Effector memory CD4-positive, alpha-beta T cell (primary cell): Measurements from ENCODE around the gene RGS7.
"Not testable (repeated sequence)": the region's sequence is repeated elsewhere in the genome, so short reads cannot be mapped to it uniquely, and the experiment has no call there.

Experiments
- DNase-seq, 3 donors: peaks; one replicate each; pipeline ENCODE4 v3.0.0-alpha.2; 2020
- H3K27ac ChIP-seq: 2 replicates; pipeline ENCODE4 v1.7.0; 2013; ENCODE audit warnings: mild to moderate bottlenecking, low read length, moderate library complexity; ENCODE audit not compliant: insufficient read depth, poor library complexity, severe bottlenecking
- H3K27me3 ChIP-seq: replicated peaks from 2 replicates; pipeline ENCODE4 v1.7.0; 2013; ENCODE audit warnings: mild to moderate bottlenecking, low read length; ENCODE audit not compliant: insufficient read depth, control insufficient read depth, poor library complexity, severe bottlenecking
- H3K36me3 ChIP-seq: 2 replicates; pipeline ENCODE4 v1.7.0; 2013; ENCODE audit warnings: mild to moderate bottlenecking, low read length, moderate library complexity; ENCODE audit not compliant: control insufficient read depth, insufficient read depth
- H3K4me1 ChIP-seq: 2 replicates; pipeline ENCODE4 v1.7.0; 2013; ENCODE audit warnings: low read length, mild to moderate bottlenecking; ENCODE audit not compliant: control insufficient read depth, insufficient read depth, poor library complexity, severe bottlenecking
- H3K4me3 ChIP-seq: 2 replicates; pipeline ENCODE4 v1.7.0; 2013; ENCODE audit warnings: low read length, low read depth, mild to moderate bottlenecking; ENCODE audit not compliant: insufficient read depth, poor library complexity, severe bottlenecking
- H3K9me3 ChIP-seq: 2 replicates; pipeline ENCODE4 v1.7.0; 2013; ENCODE audit warnings: mild to moderate bottlenecking, low read length, moderate library complexity; ENCODE audit not compliant: control insufficient read depth

Gene RGS7

DNA sequence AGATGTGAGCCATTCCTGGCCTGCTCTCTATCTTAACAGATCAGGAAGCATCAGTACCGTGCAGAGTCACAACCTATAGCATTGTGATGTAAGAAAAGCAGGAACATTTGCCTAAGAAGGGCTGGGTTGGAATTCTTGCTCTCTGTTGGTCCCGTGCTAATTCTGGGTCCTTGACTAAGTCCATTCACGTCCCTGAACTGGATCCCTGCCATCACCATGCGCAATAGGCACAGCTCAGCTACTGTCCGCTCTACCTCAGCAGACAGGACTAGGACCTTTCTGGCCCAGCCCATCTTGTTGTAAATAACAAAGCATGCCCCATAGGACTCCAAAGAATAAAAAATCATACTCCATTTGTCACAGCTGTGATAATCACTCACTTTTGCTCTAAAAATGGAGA, 175.0 kb downstream of the RGS7 start:
- no peaks in the 10 kb centered on the region for H3K4me1 ChIP-seq
- no peak overlapping the region for H3K4me3 ChIP-seq
- no peaks in the 10 kb centered on the region for H3K36me3 ChIP-seq
- H3K27me3 ChIP-seq, result no peaks in the 10 kb centered on the region
- no peak overlapping the region for H3K27ac ChIP-seq
- DNase-seq, result no peak
- no peaks in the 10 kb centered on the region for H3K9me3 ChIP-seq

DNA sequence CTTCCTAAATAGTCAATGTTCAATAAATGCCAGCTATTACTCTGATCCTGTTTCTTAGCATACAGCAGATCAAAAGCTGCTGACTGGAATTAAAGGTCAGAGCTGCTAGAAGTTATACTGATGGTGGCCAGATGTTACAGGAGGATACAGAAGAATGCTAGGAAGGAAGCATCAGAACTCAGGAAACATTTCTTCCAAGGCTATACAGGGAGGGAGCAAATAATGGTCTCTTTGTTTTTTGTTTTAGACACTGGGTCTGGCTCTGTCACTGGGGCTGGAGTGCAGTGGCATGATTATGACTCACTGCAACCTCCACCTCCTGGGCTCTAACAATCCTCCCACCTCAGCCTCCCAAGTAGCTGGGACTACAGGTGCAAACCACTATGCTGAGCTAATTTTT, 175.5 kb downstream of the RGS7 start:
- DNase-seq, result no peak
- no peaks in the 10 kb centered on the region for H3K9me3 ChIP-seq
- H3K27ac ChIP-seq, result no peak overlapping the region
- H3K4me1 ChIP-seq, result no peaks in the 10 kb centered on the region
- no peaks in the 10 kb centered on the region for H3K27me3 ChIP-seq
- H3K4me3 ChIP-seq, result no peak overlapping the region
- H3K36me3 ChIP-seq, result no peaks in the 10 kb centered on the region

DNA sequence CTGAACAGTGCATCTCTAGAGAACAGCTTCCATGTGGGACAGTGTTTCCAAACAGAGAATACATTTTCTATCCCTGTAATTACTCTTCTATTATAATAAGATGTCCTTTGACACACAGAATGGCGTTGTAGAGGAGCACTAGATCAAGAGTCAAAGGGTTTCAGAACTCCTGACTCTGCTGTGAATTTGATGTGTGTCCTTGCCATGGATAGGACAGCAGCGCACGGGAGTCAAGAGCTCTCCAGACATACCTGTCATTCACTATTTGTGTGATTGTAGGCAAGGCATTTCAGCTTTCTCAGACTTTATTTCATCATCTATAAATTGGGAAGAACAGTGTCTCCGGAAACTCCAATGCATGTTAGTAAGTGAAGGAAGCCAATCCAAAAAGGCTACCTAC, 176.4 kb downstream of the RGS7 start:
- no peaks in the 10 kb centered on the region for H3K4me1 ChIP-seq
- H3K36me3 ChIP-seq, result no peaks in the 10 kb centered on the region
- H3K27me3 ChIP-seq, result no peaks in the 10 kb centered on the region
- no peak for DNase-seq
- H3K9me3 ChIP-seq, result no peaks in the 10 kb centered on the region
- no peak overlapping the region for H3K4me3 ChIP-seq
- H3K27ac ChIP-seq, result no peak overlapping the region

DNA sequence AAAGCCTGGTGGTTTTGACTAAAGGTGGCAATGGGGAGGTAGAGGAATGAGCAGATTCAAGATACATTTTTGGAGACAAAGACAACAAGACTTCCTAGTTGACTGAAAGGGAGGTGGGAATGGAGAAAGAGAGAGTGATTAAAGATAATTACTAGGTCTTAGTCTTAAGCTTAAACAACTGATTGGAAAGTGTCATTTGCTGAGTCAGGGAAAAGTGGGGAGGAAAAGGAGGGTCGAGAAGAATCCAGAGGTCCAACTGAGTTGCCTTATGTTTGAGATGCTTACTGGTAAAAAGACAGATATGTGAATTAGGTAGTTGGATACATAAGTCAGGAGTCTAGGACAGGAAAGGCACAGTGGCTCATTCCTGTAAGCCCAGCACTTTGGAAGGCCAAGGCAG, 179.3 kb downstream of the RGS7 start:
- no peaks in the 10 kb centered on the region for H3K9me3 ChIP-seq
- no peaks in the 10 kb centered on the region for H3K36me3 ChIP-seq
- H3K27ac ChIP-seq, result no peak overlapping the region
- no peak for DNase-seq
- no peaks in the 10 kb centered on the region for H3K27me3 ChIP-seq
- H3K4me1 ChIP-seq, result no peaks in the 10 kb centered on the region
- no peak overlapping the region for H3K4me3 ChIP-seq

DNA sequence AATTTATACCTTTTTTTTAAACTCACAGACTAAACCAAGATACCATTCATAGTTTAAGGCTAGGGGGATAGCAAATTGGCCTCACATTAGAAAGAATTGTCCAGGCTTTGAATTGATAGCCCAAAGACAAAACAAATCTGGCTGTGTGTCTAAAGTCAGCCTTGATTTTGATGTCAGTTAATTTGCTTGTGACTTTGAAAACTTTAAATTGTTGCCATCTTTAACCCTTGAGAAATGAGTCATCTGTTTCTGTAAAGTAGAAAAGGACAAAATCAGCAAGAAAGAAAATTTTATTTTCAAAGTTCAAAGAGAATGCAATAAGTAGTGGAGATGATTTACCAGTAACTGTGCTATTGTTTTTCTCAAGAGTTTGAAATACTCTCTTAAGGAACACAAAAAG, 184.5 kb downstream of the RGS7 start:
- no peak overlapping the region for H3K4me3 ChIP-seq
- no peaks in the 10 kb centered on the region for H3K4me1 ChIP-seq
- H3K9me3 ChIP-seq, result no peaks in the 10 kb centered on the region
- no peaks in the 10 kb centered on the region for H3K27me3 ChIP-seq
- DNase-seq, result no peak
- no peaks in the 10 kb centered on the region for H3K36me3 ChIP-seq
- H3K27ac ChIP-seq, result no peak overlapping the region

DNA sequence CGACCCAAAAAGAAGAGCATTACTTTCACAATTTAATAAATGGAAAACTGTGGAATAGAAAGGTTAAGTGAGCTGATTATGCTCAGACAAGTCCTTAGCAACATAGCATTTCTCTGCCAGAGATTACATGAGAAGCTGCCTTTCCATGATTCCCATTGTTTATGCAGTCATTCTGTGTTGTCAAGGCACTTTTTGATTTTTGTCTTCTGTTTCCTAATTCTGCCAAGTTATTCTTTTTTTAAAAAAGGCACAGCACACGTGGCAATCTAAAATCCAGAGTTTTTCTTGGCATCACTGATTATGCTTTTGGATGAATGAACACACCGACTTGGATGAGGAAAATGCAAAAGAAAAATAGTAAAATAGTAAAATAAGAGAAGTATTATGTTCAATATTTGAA, 185.0 kb downstream of the RGS7 start:
- no peak overlapping the region for H3K27ac ChIP-seq
- no peaks in the 10 kb centered on the region for H3K4me1 ChIP-seq
- no peak overlapping the region for H3K4me3 ChIP-seq
- H3K9me3 ChIP-seq, result no peaks in the 10 kb centered on the region
- H3K27me3 ChIP-seq, result no peaks in the 10 kb centered on the region
- H3K36me3 ChIP-seq, result no peaks in the 10 kb centered on the region
- no peak for DNase-seq

DNA sequence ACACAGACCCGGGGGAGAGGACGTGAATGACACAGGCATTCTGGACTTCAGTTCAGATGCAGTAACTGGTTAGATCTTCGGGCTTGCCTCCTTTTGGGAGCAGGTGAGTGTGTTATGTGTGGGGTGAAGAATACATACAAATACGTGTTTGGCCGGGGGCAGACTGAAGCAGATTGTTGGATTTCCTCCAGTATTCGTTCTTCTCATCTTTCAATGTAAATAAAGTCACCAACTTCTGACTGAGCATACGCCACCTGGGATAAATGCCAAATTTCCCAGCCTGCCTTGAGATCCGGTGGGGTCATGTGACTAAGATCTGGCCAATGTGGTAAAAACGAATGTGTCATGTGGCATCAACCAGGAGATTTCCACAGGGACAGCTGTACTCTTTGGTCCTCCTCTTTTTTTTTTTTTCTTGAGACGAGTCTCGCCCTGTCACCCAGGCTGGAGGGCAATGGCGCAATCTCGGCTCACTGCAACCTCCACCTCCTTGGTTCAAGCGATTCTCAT, 189.8 kb downstream of the RGS7 start:
- no peaks in the 10 kb centered on the region for H3K9me3 ChIP-seq
- H3K27ac ChIP-seq, result no peak overlapping the region
- DNase-seq, result no peak
- no peaks in the 10 kb centered on the region for H3K36me3 ChIP-seq
- H3K27me3 ChIP-seq, result no peaks in the 10 kb centered on the region
- no peaks in the 10 kb centered on the region for H3K4me1 ChIP-seq
- no peak overlapping the region for H3K4me3 ChIP-seq

DNA sequence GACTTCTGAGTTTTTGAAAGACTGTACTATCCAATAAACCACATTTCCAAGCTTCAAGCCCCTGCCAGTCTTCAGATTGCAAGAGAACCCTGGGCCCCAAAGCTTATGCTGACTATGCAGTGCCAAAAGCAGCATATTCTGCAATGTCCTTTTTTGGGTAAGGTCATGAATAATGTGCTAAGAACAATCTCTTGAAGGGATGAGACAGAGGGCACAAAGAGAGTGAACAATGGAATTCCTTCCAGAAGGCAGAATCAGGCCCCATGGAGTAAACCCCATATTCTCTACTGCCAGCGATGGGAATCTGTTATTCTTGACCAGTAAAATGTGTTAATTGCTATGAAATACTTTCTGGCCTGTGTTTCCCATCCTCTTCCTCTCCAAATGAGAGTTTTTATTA, 190.4 kb downstream of the RGS7 start:
- DNase-seq, result no peak
- no peaks in the 10 kb centered on the region for H3K4me1 ChIP-seq

DNA sequence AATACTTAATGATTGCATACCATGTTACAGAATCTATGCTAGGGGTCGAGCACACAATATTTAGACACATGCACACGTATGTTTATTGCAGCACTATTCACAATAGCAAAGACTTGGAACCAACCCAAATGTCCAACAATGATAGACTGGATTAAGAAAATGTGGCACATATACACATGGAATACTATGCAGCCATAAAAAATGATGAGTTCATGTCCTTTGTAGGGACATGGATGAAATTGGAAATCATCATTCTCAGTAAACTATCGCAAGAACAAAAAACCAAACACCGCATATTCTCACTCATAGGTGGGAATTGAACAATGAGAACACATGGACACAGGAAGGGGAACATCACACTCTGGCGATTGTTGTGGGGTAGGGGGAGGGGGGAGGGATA, 191.7 kb downstream of the RGS7 start:
- not testable (repeated sequence) for H3K4me3 ChIP-seq

More for the DNA sequence above, 190.4 kb downstream of the RGS7 start:
- Histone ChIP-seq H3K36me3 (no peaks in the 10 kb centered on the region), H3K27me3 (no peaks in the 10 kb centered on the region), H3K9me3 (no peaks in the 10 kb centered on the region), H3K27ac (no peak overlapping the region), H3K4me3 (no peak overlapping the region)

DNA sequence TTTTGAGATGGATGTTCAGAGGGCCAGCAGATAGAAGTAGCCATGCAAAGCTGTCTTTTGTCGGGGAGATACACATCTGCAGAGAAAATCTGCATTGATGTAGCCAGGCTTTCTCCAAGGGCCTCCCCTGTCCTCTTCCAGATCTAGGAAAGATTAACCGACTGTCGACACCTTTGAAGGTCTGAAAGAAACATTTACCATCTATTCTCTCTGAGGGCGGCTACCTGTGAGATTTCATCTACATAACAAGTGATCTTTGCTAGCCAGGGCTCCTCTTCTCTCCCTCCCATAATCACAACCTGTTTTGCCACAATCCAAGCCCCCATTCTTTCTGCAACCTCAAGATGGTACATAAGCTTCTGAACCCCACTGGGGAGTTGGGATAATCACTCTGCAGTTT, 193.6 kb downstream of the RGS7 start:
- Histone ChIP-seq H3K4me1 (no peaks in the 10 kb centered on the region), H3K4me3 (no peak overlapping the region), H3K27ac (no peak overlapping the region), H3K9me3 (no peaks in the 10 kb centered on the region), H3K36me3 (no peaks in the 10 kb centered on the region), H3K27me3 (no peaks in the 10 kb centered on the region)
- DNase-seq, result no peak

More for the DNA sequence above, 191.7 kb downstream of the RGS7 start:
- not testable (repeated sequence) for H3K36me3 ChIP-seq, H3K27ac ChIP-seq, H3K27me3 ChIP-seq, DNase-seq, H3K9me3 ChIP-seq, H3K4me1 ChIP-seq
